Ishikawa (cell line): ENCODE results near the gene BCAR1.

Experiments used
- CEBPB ChIP-seq: IDR thresholded peaks from 2 replicates; pipeline ENCODE4 v1.6.1; 2012
- CREB1 ChIP-seq: IDR thresholded peaks from 2 replicates; pipeline ENCODE4 v1.6.1; 2012; ENCODE audit warnings: low read depth
- EGR1 ChIP-seq: IDR thresholded peaks from 2 replicates; pipeline ENCODE4 v1.6.1; 2012
- EP300 ChIP-seq: IDR thresholded peaks from 2 replicates; pipeline ENCODE4 v1.6.1; 2012; ENCODE audit warnings: borderline replicate concordance
- NFIC ChIP-seq: IDR thresholded peaks from 2 replicates; pipeline ENCODE4 v1.6.1; 2012
- RAD21 ChIP-seq: IDR thresholded peaks from 2 replicates; pipeline ENCODE4 v1.6.1; 2012; ENCODE audit warnings: low read depth
- TAF1 ChIP-seq: IDR thresholded peaks from 2 replicates; pipeline ENCODE4 v1.6.1; 2012; ENCODE audit warnings: low read depth, mild to moderate bottlenecking
- YY1 ChIP-seq: IDR thresholded peaks from 2 replicates; pipeline ENCODE4 v1.6.1; 2012; ENCODE audit warnings: low read depth
- TF ChIP-seq, protein P1 (sequence below): IDR thresholded peaks from 2 replicates; pipeline ENCODE4 v1.6.1; 2012
- TF ChIP-seq, protein P2 (sequence below): IDR thresholded peaks from 2 replicates; pipeline ENCODE4 v1.6.1; 2012; ENCODE audit warnings: low read depth, mild to moderate bottlenecking

DNA sequence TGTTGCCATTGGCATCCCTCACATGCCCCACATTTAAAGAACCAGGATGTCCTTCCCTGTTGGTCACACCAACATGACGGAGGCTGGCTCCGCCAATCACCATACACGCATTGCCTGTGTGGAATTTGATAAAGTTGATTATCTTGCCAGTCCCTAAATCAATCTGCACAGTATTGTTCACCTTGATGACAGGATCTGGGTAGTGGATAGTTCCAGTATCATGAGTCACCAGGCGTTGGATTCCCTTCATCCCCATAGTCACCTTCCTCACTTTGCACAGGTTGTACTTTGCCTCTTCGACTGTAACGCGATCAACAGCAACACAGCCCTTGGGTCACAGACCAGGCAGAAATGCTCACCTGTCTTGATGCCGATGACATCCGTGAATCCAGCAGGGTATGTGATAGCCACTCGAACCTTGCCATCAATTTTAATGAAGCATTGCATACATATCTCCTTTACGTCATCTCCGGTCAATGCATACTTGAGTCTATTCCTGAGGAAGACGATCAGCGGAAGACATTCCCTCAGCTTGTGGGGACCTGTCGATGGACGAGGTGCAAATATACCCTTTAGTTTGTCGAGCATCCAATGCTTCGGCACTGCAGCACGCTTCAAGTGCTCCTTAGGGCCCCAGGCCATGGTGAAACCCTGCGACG lies 58.7 kb downstream of the BCAR1 start:
- TF ChIP-seq RAD21 (no peak), EP300 (no peak), TAF1 (no peak), CEBPB (no peak), CREB1 (no peak), YY1 (no peak), EGR1 (no peak), NFIC (no peak)
- TF ChIP-seq, protein P1, sequence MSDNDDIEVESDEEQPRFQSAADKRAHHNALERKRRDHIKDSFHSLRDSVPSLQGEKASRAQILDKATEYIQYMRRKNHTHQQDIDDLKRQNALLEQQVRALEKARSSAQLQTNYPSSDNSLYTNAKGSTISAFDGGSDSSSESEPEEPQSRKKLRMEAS: no peak
- TF ChIP-seq, protein P2, sequence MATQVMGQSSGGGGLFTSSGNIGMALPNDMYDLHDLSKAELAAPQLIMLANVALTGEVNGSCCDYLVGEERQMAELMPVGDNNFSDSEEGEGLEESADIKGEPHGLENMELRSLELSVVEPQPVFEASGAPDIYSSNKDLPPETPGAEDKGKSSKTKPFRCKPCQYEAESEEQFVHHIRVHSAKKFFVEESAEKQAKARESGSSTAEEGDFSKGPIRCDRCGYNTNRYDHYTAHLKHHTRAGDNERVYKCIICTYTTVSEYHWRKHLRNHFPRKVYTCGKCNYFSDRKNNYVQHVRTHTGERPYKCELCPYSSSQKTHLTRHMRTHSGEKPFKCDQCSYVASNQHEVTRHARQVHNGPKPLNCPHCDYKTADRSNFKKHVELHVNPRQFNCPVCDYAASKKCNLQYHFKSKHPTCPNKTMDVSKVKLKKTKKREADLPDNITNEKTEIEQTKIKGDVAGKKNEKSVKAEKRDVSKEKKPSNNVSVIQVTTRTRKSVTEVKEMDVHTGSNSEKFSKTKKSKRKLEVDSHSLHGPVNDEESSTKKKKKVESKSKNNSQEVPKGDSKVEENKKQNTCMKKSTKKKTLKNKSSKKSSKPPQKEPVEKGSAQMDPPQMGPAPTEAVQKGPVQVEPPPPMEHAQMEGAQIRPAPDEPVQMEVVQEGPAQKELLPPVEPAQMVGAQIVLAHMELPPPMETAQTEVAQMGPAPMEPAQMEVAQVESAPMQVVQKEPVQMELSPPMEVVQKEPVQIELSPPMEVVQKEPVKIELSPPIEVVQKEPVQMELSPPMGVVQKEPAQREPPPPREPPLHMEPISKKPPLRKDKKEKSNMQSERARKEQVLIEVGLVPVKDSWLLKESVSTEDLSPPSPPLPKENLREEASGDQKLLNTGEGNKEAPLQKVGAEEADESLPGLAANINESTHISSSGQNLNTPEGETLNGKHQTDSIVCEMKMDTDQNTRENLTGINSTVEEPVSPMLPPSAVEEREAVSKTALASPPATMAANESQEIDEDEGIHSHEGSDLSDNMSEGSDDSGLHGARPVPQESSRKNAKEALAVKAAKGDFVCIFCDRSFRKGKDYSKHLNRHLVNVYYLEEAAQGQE: no peak
